SH-SY5Y (cell line): ENCODE measurements around the gene GNG4.

Experiments
- GATA2 ChIP-seq: IDR thresholded peaks from 2 replicates; pipeline ENCODE4 v1.6.1; 2011; ENCODE audit warnings: mild to moderate bottlenecking, low read depth, low read length
- GATA3 ChIP-seq: IDR thresholded peaks from 2 replicates; pipeline ENCODE4 v1.6.1; 2011; ENCODE audit warnings: low read depth, mild to moderate bottlenecking, low read length, moderate library complexity

DNA sequence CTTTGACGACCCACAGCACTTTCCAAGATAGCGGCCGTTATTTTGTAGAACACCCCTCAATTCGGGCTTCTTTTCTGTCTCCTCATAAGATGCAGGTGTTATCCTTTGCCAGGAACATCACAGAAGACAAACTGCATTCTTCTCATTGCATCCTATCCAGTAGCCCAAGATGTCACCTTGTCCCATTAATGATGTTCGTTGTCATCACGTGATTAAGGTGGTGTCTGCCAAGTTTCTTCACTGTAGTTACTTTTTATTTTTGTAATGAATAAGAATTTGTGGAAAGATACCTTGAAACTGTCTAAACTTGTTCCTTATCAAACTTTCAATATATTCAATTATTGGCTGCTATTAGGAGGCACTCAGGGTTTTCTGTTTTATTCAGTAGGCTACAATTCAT lies 39.4 kb downstream of the GNG4 start:
- TF ChIP-seq GATA3 (no peak), GATA2 (no peak)
